WTC11 (cell line): ENCODE measurements around the gene WDR3.

Experiments used
- CBFB ChIP-seq: sonication (generic); formaldehyde crosslinking; IDR thresholded peaks from 2 replicates; pipeline ENCODE4 v1.8.1; 2022; ENCODE audit warnings: mild to moderate bottlenecking, low read depth, missing genetic modification reagents
- ETV6 ChIP-seq: sonication (generic); formaldehyde crosslinking; IDR thresholded peaks from 2 replicates; pipeline ENCODE4 v1.8.1; 2022; ENCODE audit warnings: mild to moderate bottlenecking, missing genetic modification reagents
- JUN ChIP-seq: sonication (generic); formaldehyde crosslinking; IDR thresholded peaks from 2 replicates; pipeline ENCODE4 v1.8.0; 2023; ENCODE audit warnings: mild to moderate bottlenecking, missing genetic modification reagents
- RORB ChIP-seq: fragments of 250-450 bp; sonication (Bioruptor Pico); IDR thresholded peaks from 2 replicates; pipeline ENCODE4 v1.9.0; 2021; ENCODE audit warnings: mild to moderate bottlenecking
- SMAD4 ChIP-seq: sonication (generic); formaldehyde crosslinking; IDR thresholded peaks from 2 replicates; pipeline ENCODE4 v1.8.0; 2022; ENCODE audit warnings: mild to moderate bottlenecking, missing genetic modification reagents
- TEAD4 ChIP-seq: sonication (generic); formaldehyde crosslinking; IDR thresholded peaks from 2 replicates; pipeline ENCODE4 v1.8.0; 2022; ENCODE audit warnings: mild to moderate bottlenecking, missing genetic modification reagents
- ZNF121 ChIP-seq: sonication (generic); formaldehyde crosslinking; IDR thresholded peaks from 2 replicates; pipeline ENCODE4 v1.8.0; 2023; ENCODE audit warnings: missing genetic modification reagents
- TF ChIP-seq, protein P1 (sequence below): fragments of 200-600 bp; IDR thresholded peaks from 2 replicates; pipeline ENCODE4 v1.8.0; 2022; ENCODE audit warnings: antibody characterized with exemption
- TF ChIP-seq, protein P2 (sequence below): fragments of 250-450 bp; sonication (Bioruptor Pico); IDR thresholded peaks from 2 replicates; pipeline ENCODE4 v2.1.2; 2022; ENCODE audit warnings: mild to moderate bottlenecking, moderate library complexity
- TF ChIP-seq, protein P3 (sequence below): sonication (generic); formaldehyde crosslinking; conservative IDR thresholded peaks from 2 replicates; pipeline ENCODE4 v1.8.1; 2022; ENCODE audit warnings: mild to moderate bottlenecking, missing genetic modification reagents
- TF ChIP-seq, protein P4 (sequence below): sonication (generic); formaldehyde crosslinking; IDR thresholded peaks from 2 replicates; pipeline ENCODE4 v1.8.0; 2022; ENCODE audit warnings: missing genetic modification reagents

DNA sequence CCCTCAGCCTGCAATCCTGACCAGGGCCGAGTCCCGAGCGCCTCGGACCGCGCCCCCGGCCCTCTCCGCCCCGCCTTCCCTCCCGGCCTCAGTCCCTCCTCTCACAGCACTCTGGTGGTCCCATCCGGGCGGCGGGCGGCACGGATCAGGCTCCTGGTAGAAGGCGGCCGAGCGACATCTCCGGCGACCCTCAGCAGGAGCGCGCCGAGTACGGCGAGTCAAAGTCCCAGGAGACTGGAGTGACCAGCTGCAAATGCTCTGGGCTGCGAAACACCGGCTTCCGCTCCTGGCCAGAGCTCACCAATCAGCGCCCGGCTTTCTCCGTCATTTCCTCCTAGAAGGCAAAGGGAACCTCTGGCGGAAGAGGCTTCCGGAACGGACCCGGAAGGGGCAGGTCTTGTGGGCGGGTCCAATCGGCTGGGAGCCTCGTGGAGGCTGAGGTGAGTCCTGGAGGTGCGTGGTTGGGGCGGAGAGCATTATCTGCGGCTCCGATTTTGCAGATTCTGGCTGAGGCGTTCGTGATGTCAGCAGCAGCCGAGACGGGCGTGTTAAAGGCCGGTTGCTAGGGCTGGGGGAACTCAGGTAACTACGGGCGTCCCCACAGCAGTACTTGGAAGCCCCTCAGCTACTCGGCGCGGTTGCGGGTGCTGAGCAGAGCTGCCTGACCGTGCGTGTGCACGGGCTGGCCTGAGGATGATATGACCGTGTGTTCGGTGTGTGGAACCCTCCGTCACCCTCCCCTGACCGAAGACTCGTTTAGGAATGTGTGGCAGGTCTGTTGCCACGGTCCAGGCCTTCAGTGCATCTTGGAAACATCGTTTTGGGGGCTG lies at the start of gene WDR3, which contains the start of gene GDAP2:
- TF ChIP-seq ZNF121 (CRISPR knock-in tag), result no peak
- TF ChIP-seq, protein P1, sequence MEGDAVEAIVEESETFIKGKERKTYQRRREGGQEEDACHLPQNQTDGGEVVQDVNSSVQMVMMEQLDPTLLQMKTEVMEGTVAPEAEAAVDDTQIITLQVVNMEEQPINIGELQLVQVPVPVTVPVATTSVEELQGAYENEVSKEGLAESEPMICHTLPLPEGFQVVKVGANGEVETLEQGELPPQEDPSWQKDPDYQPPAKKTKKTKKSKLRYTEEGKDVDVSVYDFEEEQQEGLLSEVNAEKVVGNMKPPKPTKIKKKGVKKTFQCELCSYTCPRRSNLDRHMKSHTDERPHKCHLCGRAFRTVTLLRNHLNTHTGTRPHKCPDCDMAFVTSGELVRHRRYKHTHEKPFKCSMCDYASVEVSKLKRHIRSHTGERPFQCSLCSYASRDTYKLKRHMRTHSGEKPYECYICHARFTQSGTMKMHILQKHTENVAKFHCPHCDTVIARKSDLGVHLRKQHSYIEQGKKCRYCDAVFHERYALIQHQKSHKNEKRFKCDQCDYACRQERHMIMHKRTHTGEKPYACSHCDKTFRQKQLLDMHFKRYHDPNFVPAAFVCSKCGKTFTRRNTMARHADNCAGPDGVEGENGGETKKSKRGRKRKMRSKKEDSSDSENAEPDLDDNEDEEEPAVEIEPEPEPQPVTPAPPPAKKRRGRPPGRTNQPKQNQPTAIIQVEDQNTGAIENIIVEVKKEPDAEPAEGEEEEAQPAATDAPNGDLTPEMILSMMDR, result no peak
- TF ChIP-seq, protein P2, sequence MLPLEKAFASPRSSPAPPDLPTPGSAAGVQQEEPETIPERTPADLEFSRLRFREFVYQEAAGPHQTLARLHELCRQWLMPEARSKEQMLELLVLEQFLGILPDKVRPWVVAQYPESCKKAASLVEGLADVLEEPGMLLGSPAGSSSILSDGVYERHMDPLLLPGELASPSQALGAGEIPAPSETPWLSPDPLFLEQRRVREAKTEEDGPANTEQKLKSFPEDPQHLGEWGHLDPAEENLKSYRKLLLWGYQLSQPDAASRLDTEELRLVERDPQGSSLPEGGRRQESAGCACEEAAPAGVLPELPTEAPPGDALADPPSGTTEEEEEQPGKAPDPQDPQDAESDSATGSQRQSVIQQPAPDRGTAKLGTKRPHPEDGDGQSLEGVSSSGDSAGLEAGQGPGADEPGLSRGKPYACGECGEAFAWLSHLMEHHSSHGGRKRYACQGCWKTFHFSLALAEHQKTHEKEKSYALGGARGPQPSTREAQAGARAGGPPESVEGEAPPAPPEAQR (CRISPR knock-in tag), result no peak
- no peak for TF ChIP-seq RORB (CRISPR knock-in tag)
- TF ChIP-seq TEAD4 (CRISPR knock-in tag), result no peak
- TF ChIP-seq, protein P3, sequence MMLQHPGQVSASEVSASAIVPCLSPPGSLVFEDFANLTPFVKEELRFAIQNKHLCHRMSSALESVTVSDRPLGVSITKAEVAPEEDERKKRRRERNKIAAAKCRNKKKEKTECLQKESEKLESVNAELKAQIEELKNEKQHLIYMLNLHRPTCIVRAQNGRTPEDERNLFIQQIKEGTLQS (CRISPR knock-in tag), result no peak
- no peak; the same call in 1 of the 2 replicates for TF ChIP-seq ETV6 (CRISPR knock-in tag)
- TF ChIP-seq, protein P4, sequence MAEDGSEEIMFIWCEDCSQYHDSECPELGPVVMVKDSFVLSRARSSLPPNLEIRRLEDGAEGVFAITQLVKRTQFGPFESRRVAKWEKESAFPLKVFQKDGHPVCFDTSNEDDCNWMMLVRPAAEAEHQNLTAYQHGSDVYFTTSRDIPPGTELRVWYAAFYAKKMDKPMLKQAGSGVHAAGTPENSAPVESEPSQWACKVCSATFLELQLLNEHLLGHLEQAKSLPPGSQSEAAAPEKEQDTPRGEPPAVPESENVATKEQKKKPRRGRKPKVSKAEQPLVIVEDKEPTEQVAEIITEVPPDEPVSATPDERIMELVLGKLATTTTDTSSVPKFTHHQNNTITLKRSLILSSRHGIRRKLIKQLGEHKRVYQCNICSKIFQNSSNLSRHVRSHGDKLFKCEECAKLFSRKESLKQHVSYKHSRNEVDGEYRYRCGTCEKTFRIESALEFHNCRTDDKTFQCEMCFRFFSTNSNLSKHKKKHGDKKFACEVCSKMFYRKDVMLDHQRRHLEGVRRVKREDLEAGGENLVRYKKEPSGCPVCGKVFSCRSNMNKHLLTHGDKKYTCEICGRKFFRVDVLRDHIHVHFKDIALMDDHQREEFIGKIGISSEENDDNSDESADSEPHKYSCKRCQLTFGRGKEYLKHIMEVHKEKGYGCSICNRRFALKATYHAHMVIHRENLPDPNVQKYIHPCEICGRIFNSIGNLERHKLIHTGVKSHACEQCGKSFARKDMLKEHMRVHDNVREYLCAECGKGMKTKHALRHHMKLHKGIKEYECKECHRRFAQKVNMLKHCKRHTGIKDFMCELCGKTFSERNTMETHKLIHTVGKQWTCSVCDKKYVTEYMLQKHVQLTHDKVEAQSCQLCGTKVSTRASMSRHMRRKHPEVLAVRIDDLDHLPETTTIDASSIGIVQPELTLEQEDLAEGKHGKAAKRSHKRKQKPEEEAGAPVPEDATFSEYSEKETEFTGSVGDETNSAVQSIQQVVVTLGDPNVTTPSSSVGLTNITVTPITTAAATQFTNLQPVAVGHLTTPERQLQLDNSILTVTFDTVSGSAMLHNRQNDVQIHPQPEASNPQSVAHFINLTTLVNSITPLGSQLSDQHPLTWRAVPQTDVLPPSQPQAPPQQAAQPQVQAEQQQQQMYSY (CRISPR knock-in tag), result no peak
- no peak for TF ChIP-seq SMAD4 (CRISPR knock-in tag)
- TF ChIP-seq CBFB (CRISPR knock-in tag), result no peak
- no peak for TF ChIP-seq JUN (CRISPR knock-in tag)
